ENCODE data around the gene MORN3.

DNA sequence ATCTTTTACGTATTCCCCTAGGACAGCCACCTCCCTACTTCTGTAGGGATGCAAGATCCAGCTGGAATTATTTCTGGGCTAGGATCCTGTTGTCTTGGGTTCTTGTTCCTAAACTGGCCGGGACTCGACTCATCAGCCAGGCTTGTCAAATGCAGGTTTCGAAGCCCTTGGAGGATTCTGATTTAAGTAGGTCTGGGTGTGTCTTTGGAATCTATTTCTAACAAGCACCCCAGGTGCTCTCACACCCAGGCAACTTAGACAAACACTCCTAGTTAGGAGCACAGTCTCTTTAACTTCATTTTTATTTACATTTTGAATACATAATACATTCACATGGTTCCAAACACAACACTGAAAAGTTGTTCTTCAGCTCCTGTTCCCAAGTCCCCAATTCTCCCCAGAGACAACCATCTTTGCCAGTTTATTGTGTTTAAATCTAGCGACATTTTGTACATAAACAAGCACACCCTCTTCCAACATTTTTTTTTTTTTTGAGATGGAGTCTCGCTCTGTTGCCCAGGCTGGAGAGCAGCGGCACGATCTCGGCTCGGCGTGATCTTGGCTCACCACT is 20.9 kb downstream of the MORN3 start:
- TF ChIP-seq, protein P1, sequence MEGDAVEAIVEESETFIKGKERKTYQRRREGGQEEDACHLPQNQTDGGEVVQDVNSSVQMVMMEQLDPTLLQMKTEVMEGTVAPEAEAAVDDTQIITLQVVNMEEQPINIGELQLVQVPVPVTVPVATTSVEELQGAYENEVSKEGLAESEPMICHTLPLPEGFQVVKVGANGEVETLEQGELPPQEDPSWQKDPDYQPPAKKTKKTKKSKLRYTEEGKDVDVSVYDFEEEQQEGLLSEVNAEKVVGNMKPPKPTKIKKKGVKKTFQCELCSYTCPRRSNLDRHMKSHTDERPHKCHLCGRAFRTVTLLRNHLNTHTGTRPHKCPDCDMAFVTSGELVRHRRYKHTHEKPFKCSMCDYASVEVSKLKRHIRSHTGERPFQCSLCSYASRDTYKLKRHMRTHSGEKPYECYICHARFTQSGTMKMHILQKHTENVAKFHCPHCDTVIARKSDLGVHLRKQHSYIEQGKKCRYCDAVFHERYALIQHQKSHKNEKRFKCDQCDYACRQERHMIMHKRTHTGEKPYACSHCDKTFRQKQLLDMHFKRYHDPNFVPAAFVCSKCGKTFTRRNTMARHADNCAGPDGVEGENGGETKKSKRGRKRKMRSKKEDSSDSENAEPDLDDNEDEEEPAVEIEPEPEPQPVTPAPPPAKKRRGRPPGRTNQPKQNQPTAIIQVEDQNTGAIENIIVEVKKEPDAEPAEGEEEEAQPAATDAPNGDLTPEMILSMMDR (IDR thresholded peaks at IDR 0.05), result no peak
- TF ChIP-seq EP300 (IDR thresholded peaks at IDR 0.05) (no peak), POLR2A (IDR thresholded peaks at IDR 0.05) (no peak), POLR2AphosphoS5 (IDR thresholded peaks at IDR 0.05) (no peak)

All from upper lobe of left lung (tissue), 4 donors.